ENCODE measurements around the gene TOP3A. TPM values are rescaled to one million over a fixed set of nuclear protein-coding genes. Genes with fewer than 3 reads are reported as not detected.

Gene TOP3A
- total and polyA plus RNA-seq, 2 of the 4 experiments (the other 2 are of a cell fraction): 13.4 to 21.3 TPM

DNA sequence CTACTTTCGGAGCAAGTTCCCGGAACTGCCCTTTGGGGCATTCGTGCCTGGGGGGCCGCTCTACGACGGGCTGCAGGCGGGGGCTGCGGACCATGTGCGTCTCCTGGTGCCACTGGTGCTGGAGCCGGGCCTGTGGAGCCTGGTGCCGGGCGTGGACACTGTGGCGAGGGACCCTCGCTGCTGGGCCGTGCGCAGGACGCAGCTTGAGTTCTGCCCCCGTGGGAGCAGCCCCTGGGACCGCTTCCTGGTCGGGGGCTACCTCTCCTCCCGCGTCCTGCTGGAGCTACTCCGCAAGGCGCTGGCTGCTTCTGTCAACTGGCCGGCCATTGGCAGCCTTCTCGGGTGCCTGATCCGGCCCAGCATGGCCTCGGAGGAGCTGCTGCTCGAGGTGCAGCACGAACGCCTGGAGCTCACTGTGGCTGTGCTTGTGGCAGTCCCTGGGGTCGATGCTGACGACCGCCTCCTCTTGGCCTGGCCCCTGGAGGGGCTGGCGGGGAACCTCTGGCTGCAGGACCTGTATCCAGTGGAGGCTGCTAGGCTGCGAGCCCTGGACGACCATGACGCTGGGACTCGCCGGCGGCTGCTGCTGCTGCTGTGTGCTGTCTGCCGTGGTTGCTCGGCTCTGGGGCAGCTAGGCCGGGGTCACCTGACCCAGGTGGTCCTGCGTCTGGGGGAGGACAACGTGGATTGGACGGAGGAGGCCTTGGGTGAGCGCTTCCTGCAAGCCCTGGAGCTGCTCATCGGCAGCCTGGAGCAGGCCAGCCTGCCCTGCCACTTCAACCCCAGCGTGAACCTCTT, 50.7 kb downstream of the TOP3A start:
- DNase-seq: no peak
- no TSS peak for BruUV-seq (replicated peaks)

More for the DNA sequence above, 50.7 kb downstream of the TOP3A start:
- no peak overlapping the region for H2AFZ ChIP-seq (replicated peaks; ENCODE audit: low read length, poor library complexity)
- H3K9me3 ChIP-seq (ENCODE audit: control insufficient read depth, insufficient read depth, low read length): no peaks in the 10 kb centered on the region
- H3K27ac ChIP-seq (ENCODE audit: insufficient read depth, low read length): no peak overlapping the region
- dilution Hi-C loops (cut with HindIII; ENCODE audit: low sequenced_read_pairs, unreplicated experiment): no loop called here
- no peak overlapping the region for H3K4ac ChIP-seq (ENCODE audit: low read depth, low read length)
- H3K14ac ChIP-seq (replicated peaks; ENCODE audit: low read depth, low read length): no peak overlapping the region
- TF ChIP-seq CTCF (conservative IDR thresholded peaks at IDR 0.05; ENCODE audit: low read depth, low read length): no peak
- no peak for TF ChIP-seq NFE2L2 (IDR thresholded peaks at IDR 0.05; ENCODE audit: low read depth, low read length)
- TF ChIP-seq MAFK (IDR thresholded peaks at IDR 0.05; ENCODE audit: low read depth, low read length): no peak
- no peak for TF ChIP-seq CEBPB (IDR thresholded peaks at IDR 0.05; ENCODE audit: low read depth, low read length)
- no peak for TF ChIP-seq SMC3 (IDR thresholded peaks at IDR 0.05; ENCODE audit: low read depth, low read length)
- TF ChIP-seq RAD21 (IDR thresholded peaks at IDR 0.05; ENCODE audit: low read length): no peak
- TF ChIP-seq, protein P1, sequence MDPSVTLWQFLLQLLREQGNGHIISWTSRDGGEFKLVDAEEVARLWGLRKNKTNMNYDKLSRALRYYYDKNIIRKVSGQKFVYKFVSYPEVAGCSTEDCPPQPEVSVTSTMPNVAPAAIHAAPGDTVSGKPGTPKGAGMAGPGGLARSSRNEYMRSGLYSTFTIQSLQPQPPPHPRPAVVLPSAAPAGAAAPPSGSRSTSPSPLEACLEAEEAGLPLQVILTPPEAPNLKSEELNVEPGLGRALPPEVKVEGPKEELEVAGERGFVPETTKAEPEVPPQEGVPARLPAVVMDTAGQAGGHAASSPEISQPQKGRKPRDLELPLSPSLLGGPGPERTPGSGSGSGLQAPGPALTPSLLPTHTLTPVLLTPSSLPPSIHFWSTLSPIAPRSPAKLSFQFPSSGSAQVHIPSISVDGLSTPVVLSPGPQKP (IDR thresholded peaks at IDR 0.05; ENCODE audit: borderline replicate concordance, low read depth, low read length): no peak
- no peak for TF ChIP-seq RFX5 (IDR thresholded peaks at IDR 0.05; ENCODE audit: low read depth, low read length)
- TF ChIP-seq MAZ (IDR thresholded peaks at IDR 0.05; ENCODE audit: borderline replicate concordance, low read depth, low read length): no peak
- no peak for TF ChIP-seq RCOR1 (IDR thresholded peaks at IDR 0.05; ENCODE audit: insufficient replicate concordance, low read length)
- TF ChIP-seq FOS (IDR thresholded peaks at IDR 0.05; ENCODE audit: low read depth, low read length): no peak
- no peak for TF ChIP-seq MXI1 (IDR thresholded peaks at IDR 0.05; ENCODE audit: borderline replicate concordance, low read depth, low read length)
- WGBS, 2 experiments (ENCODE audit: extremely low coverage in 2 of 2, insufficient read length in 1 of 2): 95% methylated on average over 49 of the region's 50 CpGs; no CpG with 5 or more reads in 1 of the 2 experiments
- H2BK15ac ChIP-seq (ENCODE audit: low read depth, low read length): no peak overlapping the region
- H2BK5ac ChIP-seq (ENCODE audit: low read depth, low read length, poor library complexity, severe bottlenecking): no peak overlapping the region
- H3K18ac ChIP-seq (ENCODE audit: low read depth, low read length): no peak overlapping the region
- 0 out of 2 replicates have a peak, but pooled peaks cover 3% of the 10 kb centered on the region for H4K20me1 ChIP-seq (ENCODE audit: insufficient read depth, low read length)
- no peak overlapping the region for H3K4me3 ChIP-seq (ENCODE audit: insufficient read depth, low read depth, low read length)
- H3K27me3 ChIP-seq (ENCODE audit: control insufficient read depth, insufficient read depth, low read length): no peaks in the 10 kb centered on the region
- no peak for ATAC-seq (ENCODE audit: low read depth)
- in situ Hi-C loops (cut with MboI; ENCODE audit: low sequenced_read_pairs): no loop called here
- ChIA-PET POLR2A (ENCODE audit: unreplicated experiment) (no interaction called here), CTCF (no interaction called here)
- peaks cover 22% of the 10 kb centered on the region for H3K4me1 ChIP-seq (ENCODE audit: control insufficient read depth, insufficient read depth, low read length)
- H4K8ac ChIP-seq (ENCODE audit: low read depth in 2 of 2, low read length in 2 of 2): no peak overlapping the region
- H3K4me2 ChIP-seq (ENCODE audit: low read depth, low read length): no peak overlapping the region
- peaks cover 29% of the 10 kb centered on the region for H3K9me1 ChIP-seq (ENCODE audit: insufficient read depth, low read length)
- no peak overlapping the region for H3K23ac ChIP-seq (ENCODE audit: low read depth, low read length)
- peaks cover 13 to 60% of the 10 kb centered on the region in 2 experiments for H3K79me1 ChIP-seq (ENCODE audit: low read depth in 1 of 2, low read length in 2 of 2)
- H3K9ac ChIP-seq (ENCODE audit: low read depth, low read length): no peak overlapping the region
- H2AK5ac ChIP-seq (ENCODE audit: low read depth, low read length): no peak overlapping the region
- no peak overlapping the region for H4K91ac ChIP-seq (ENCODE audit: insufficient read depth, low read depth, low read length)
- intact Hi-C loops (cut with micrococcal nuclease): no loop called here
- no peak overlapping the region for H2AK9ac ChIP-seq (replicated peaks; ENCODE audit: low read depth, low read length, poor library complexity)
- H3K56ac ChIP-seq (ENCODE audit: extremely low read depth, insufficient read depth, low read length): no peak overlapping the region
- H2BK20ac ChIP-seq (ENCODE audit: low read depth, low read length): no peak overlapping the region
- H3K36me3 ChIP-seq (ENCODE audit: control insufficient read depth, insufficient read depth, low read length): peaks cover 26% of the 10 kb centered on the region
- H4K5ac ChIP-seq (ENCODE audit: low read depth, low read length): no peak overlapping the region
- no peak overlapping the region for H2BK120ac ChIP-seq (ENCODE audit: low read depth, low read length)

Measured in IMR-90 (cell line).